HFF-Myc (cell line): ENCODE measurements around the gene CCT2.

Source experiments
- DNase-seq: peaks from one replicate; pipeline ENCODE4 v3.0.0-alpha.2; 2011; ENCODE audit warnings: low read depth; ENCODE audit errors: extremely low read depth
- H3K4me3 ChIP-seq: replicated peaks from 2 replicates; pipeline ENCODE4 v1.5.1; 2011; ENCODE audit warnings: low read depth, mild to moderate bottlenecking, control low read depth, low read length
- CTCF ChIP-seq: IDR thresholded peaks from 2 replicates; pipeline ENCODE4 v1.5.1; 2012; ENCODE audit warnings: mild to moderate bottlenecking, low read depth, low read length, control low read depth; ENCODE audit errors: missing control alignments

CCT2 gene

DNA sequence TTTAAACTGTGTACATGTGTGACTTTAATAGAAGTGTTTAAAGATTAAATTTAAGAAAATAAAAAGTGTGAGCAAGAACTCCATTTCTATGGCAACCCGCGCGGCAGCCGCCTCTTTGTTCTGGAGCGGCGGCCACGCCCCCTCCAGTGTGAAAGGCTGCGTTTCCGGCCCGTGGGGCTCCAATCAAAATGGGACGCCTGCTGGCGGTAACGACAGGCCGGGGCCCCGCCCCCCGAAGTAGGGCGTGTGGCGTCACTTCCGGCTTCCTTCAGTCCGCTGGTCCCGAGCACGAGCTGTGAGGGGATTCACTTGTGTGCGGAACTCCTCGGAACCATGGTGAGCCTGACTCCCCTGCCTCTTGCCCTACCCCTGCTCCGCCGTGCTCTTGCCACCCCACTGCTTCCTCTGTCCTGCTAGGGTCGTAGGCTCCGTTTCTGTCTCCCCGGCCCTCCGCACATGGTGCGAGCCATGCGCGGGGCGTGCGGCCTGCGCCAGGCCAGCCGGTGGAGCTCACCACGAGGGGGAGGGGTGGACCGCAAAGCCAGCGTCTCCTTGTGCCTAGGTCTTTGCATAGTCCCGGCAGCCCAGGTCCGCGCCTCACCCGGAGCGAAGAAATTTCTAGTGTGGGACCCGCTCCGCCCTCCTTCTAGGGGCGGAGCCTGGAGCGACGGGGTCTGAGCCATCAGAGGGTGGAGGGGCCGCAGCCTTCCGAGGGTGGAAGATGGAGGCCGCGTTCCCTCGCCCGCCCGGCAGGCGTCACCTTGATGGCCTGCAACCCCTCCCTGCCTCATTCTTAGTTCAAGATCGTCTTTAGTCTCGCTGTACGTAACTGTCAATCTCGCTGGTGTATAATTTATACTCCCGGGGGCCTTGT is at the start of gene CCT2:
Gene CCT2 (plus strand): TSS at position 271 of the 874 bp plus-strand sequence. CDS start 63 bp downstream, at position 334.
- TF ChIP-seq CTCF: peak; percentile 14
- peak; percentile 85 for DNase-seq
- H3K4me3 ChIP-seq: peak within 1 kb of the TSS; percentile 66

GRCh38 chr12:69540987-69541386 is 44.3 kb upstream of the CCT2 start:
- no peak overlapping the region for H3K4me3 ChIP-seq
- TF ChIP-seq CTCF: no peak
- peak; percentile 53 for DNase-seq

- no peak for DNase-seq
- no peak for TF ChIP-seq CTCF
- no peak overlapping the region for H3K4me3 ChIP-seq
These were observed 41.2 kb upstream of the CCT2 start for GRCh38 chr12:69544087-69544486.

DNA sequence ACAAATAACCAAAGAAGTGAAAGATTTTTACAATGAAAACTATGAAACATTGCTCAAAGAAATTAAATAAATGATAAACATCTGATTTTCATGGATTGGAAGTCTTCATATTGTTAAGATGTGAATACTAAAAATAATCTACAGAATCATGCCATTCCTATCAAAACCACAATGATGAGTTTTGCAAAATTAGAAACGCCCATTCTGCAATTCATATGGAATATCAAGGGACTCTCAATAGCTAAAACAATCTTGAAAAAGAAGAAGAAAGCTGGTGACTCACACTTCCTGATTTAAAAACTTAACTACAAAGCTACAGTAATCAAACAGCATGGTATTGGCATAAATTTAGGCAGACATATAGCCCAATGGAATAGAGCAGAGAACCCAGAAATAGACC is 40.2 kb upstream of the CCT2 start:
- no peak for DNase-seq
- no peak for TF ChIP-seq CTCF
- no peak overlapping the region for H3K4me3 ChIP-seq

DNA sequence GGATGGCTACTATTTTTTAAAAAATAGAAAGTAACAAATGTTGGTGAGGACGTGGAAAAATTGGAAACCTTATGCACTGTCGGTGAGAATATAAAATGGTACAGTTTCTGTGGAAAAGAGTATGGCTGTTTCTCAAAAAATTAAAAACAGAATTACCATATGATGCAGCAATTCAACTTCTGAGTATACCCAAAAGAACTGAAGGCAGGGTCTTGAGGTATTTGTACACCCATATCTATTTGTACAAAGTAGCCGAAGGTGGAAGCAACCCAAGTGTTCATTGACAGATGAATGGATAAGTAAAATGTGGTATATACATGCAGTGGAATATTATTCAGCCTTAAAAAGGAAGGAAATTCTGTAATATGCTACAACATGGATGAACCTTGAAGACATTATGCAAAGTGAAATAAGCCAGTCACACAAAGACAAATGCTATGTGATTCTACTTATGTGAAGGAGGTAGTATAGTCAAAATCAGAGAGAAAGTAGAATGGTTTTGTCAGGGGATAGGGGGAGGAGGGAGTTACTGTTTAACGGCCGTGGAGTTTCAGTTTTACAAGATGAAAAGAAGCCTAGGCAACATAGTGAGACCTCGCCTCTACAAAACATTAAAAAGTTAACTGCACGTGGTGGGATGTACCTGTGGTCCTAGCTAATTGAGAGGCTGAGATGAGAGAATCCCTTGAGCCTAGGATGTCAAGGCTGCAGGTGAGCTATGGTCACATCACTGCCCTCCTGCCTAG is 38.4 kb upstream of the CCT2 start:
- no peak for TF ChIP-seq CTCF
- H3K4me3 ChIP-seq: no peak overlapping the region
- no peak for DNase-seq

- no peak overlapping the region for H3K4me3 ChIP-seq
- DNase-seq: no peak
- no peak for TF ChIP-seq CTCF
These were observed 36.6 kb upstream of the CCT2 start for GRCh38 chr12:69548687-69549086.
